ENCODE data around the gene REEP6.

Gene REEP6

DNA sequence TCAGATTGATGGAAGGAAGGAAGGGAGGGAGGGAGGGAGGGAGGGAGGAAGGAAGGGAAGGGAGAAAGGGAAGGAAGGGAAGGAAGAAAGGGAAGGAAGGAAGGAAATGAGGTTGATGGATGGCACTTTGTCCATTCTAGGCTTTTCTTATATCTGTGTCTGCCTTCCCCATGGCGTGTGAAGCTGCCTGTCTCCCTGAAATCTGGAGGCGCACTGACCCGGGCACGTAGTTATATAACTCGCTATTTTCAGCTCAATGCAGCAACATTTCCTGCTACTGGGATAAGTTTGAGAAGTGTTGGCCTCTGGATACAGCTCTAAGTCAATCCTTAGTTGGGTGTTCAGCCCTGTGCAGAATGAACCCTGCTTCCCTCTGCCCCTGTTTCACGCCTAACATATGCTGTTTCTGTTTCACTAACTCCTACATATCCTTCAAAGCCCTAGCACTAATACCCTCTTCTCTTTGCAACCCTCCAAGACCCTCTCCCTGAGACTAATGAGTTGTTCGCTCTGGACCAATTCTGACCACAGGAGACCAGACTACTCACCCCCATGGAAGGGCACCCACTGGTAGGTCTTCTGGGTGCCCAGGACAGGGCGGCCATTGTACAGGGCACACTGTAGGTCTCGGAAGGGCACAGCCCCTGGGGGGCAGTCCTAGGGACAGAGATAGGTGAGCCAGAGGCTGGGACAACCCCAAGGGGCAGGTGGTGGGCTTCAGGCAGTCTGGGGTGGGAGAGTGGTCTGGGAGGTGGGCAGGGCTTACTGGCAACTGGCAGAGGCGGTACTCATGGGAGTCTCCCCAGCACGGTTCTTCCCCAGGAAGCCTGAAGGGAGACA is 18.8 kb downstream of the REEP6 start:
- TF ChIP-seq, protein P1, sequence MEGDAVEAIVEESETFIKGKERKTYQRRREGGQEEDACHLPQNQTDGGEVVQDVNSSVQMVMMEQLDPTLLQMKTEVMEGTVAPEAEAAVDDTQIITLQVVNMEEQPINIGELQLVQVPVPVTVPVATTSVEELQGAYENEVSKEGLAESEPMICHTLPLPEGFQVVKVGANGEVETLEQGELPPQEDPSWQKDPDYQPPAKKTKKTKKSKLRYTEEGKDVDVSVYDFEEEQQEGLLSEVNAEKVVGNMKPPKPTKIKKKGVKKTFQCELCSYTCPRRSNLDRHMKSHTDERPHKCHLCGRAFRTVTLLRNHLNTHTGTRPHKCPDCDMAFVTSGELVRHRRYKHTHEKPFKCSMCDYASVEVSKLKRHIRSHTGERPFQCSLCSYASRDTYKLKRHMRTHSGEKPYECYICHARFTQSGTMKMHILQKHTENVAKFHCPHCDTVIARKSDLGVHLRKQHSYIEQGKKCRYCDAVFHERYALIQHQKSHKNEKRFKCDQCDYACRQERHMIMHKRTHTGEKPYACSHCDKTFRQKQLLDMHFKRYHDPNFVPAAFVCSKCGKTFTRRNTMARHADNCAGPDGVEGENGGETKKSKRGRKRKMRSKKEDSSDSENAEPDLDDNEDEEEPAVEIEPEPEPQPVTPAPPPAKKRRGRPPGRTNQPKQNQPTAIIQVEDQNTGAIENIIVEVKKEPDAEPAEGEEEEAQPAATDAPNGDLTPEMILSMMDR (IDR thresholded peaks at IDR 0.05), result no peak

DNA sequence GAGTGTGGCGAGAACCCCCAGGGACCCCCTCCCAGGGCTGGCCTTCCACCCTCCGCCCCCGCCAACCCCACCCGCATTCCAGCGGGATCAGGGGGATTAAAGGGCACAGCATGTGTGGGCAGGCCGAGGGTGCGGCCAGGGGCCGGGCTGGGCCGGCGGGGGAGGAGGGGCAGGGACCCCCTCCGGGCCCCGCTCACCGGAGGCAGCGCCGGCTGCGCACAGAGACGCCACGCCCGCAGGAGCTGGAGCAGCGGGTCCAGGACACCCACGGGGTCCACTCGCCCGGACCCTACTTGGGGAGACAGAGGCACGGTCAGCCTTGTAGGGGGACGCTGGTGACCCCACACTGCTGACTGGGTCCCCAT is 19.4 kb downstream of the REEP6 start:
- TF ChIP-seq, protein P1 (IDR thresholded peaks at IDR 0.05), result no peak

DNA sequence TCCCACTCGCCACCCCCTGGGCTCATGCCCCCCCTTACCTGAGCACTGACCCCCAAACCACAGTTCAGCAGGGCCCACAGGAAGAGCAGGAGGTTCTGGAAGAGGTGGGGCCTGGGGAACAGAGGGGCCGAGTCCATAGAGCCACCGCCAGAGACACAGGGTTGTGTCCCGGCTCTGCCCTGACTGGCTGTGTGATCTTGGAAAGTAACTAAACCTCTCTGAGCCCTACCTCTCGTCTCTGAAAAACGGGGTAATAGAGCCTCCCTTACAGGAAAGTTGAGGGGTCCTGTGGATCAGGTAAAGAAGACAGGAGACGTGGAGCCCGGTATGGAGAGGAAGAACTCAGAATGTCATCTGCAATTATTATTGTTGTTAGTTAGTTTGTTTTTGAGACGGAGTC is 19.8 kb downstream of the REEP6 start:
- TF ChIP-seq, protein P1 (IDR thresholded peaks at IDR 0.05), result no peak

DNA sequence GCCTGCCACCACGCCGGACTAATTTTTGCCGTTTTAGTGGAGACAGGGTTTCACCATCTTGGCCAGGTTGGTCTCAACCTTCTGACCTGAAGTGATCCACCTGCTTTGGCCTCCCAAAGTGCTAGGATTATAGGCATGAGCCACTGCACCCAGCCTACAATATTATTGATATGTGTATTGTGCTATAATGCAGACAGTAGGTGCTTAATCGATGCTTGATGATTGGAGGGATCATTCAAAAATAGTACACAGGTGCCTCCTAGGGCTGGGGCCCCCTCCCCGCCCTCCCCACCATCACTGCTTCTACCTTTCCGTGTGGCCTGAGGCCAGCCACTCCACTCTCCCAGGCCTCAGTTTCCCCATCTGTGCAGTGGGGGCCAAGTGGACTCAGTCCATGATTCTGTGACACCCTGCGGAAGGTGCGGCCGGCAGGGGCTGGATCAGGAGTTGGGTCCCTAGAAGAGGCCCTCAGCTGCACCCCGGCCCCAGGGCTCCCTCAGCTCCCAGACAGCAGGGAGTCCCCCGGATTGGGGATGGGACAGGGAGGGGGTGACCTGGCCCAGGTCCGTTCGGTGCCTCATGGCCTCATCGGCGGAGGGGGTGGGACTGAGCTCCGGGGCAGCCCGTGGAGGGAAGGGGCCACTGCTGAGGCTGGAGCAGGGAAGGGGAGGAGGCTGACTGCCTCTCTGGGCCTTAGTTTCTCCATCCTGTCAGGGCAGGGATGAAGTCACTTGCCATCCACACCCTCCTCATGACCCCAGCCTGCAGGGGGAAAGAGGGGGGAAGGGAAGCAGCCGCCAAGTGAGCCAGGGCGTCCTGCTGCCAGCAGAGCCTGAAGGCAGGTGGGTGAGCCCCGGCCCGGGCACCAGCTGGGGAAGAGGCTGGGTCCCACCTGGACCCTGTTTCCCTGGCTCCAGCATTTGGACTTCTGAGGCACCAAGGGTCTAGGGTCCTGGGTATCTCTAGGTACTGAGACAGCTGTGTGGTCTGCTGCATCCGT is 20.6 kb downstream of the REEP6 start:
- TF ChIP-seq, protein P1 (IDR thresholded peaks at IDR 0.05), result no peak

DNA sequence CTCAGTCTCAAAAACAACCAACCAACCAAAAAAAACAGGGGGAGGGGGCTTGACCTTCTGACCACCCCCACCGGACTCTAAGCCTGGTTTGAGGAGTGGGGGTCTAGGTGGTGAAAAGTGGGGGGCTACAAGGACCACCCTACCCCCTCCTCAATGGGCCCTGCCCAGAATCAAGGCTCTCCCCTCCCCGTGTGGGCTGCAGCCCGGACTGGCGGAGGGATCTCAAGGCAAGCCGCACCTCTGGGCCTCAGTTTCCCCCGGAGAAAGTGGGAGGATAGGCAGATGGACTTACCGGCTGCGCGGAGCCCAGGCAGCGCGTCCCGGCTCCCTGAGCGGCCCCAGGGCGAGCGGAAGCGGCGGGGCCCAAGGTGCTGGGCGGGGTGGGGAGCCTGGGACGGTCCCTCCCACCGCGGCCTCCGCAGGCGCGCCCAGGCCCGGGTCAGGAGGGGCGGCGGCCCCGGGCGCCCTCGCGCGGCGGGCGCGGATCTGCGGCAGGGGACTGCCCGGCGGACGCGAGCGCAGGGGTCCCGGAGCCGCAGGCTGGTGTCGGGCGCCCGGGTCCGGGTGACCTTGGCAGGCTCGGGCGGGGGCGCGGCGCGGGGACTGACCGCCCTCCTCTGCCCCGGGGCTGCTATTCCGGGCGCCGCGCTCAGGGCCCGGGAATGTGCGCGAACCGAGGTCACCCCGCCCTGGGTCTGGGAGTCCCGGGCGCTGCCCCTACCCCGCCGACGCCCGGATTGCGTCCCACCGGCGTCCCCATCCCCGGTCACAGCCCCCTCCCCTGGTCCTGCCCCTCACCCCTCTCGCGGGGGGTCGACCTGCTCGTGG is 21.9 kb downstream of the REEP6 start, which contains the start of gene ADAMTSL5:
ADAMTSL5 (minus strand) TSS at position 349 of the 828 bp plus-strand sequence. CDS start 2,076 bp downstream, outside the sequence.
- TF ChIP-seq, protein P1 (IDR thresholded peaks at IDR 0.05), result no peak; the same call in 1 of the 2 replicates

DNA sequence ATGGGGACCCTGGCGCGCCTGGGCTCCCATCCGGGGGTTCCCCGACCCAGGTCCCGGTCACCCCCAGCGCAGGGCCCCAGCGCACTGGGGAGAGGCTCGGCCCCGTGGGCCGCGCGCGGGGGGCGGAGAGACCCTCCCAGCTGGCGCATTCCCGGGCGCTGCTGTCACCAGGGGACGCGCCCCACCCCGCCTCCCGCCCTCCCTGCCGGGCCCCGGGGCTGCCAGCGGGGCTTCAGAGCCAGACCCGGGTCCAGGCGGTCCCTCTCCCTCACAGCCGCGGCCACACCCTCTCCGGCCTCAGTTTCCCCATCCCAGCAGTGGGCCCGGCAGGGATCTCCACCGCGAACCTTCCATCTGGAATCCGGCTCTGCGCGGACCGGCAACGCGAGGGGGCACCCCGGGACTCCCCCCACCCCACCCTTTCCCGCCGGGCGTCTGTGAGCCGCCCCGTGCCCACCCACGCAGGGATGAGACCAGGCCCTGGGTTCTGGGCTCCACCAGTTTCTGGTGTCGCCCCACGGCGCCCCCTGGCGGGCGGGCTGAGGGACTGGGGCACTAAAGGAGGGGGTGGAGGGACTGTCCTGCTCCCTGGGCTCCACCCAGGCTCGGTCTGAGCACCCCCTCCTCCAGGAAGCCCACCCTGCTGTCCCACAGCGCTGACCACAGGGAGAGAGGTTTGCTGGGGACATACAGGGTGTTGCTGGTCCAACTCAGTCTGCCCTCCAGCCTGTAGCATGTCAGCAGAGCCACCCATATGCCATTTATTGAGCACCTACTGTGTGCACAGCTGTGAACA is 22.7 kb downstream of the REEP6 start:
- TF ChIP-seq, protein P1 (IDR thresholded peaks at IDR 0.05), result peak; percentile 56

Data from LNCAP (cell line).